SIG-M5 treated with dmso at 0.1 percent for 504 hours (cell line): ENCODE results near the gene PLEKHG1.

Experiments
- DNase-seq: peaks from one replicate; lab custom pipeline; 2025; ENCODE audit not compliant: unreplicated experiment; lab: John Stamatoyannopoulos, UW

The PLEKHG1 gene

GRCh38 chr6:150588888-150589499, 10.7 kb upstream of the PLEKHG1 start:
- no peak for DNase-seq

DNA sequence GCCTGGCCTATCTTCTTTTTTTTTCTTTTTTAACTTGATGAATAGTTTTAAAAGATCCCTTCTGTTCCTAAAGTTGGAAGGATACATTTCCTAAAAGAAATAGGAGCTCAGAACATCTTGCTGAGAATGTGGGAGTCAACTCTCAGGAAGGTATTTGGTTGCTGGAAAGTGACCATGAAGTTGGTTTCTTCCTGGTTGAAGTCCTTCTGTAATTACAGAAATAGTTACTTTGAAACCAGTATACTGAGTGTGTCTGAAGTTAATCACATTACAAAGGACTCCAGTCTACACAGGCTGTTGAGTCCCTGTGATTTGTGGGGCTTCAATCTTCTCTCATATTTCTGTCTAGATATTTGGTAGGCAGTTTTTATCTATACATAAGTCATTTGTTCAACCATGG, 9.8 kb upstream of the PLEKHG1 start:
- no peak for DNase-seq

- no peak for DNase-seq
These were observed 9.2 kb upstream of the PLEKHG1 start for GRCh38 chr6:150590446-150590845.

- no peak for DNase-seq
These were observed 7.2 kb upstream of the PLEKHG1 start for GRCh38 chr6:150592377-150592995.

GRCh38 chr6:150593119-150593518, 6.6 kb upstream of the PLEKHG1 start:
- DNase-seq = no peak

GRCh38 chr6:150596439-150596838, 3.2 kb upstream of the PLEKHG1 start:
- no peak for DNase-seq

- DNase-seq = no peak
These were observed 1.3 kb upstream of the PLEKHG1 start for GRCh38 chr6:150598401-150598800.

GRCh38 chr6:150598858-150599198, 857 bp upstream of the PLEKHG1 start:
- no peak for DNase-seq

DNA sequence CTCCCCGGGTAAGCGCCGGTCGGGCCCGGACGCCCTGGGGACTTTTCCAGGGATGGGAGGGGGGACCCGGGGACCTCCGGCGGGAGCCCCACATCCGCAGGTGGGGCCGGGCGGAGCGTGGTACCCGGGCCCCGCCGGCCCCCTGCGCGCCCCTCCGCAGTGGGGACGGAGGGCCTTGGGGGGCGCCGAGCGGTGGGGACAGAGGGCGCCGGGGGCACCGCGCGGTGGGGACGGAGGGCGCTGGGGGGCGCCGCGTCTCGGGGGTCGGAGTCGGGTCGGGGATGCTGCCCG, 270 bp downstream of the PLEKHG1 start:
- no peak for DNase-seq

GRCh38 chr6:150600301-150601017, 774 bp downstream of the PLEKHG1 start:
- DNase-seq = peak; percentile 31

- DNase-seq = no peak
These were observed 1.8 kb downstream of the PLEKHG1 start for GRCh38 chr6:150601439-150601838.

DNA sequence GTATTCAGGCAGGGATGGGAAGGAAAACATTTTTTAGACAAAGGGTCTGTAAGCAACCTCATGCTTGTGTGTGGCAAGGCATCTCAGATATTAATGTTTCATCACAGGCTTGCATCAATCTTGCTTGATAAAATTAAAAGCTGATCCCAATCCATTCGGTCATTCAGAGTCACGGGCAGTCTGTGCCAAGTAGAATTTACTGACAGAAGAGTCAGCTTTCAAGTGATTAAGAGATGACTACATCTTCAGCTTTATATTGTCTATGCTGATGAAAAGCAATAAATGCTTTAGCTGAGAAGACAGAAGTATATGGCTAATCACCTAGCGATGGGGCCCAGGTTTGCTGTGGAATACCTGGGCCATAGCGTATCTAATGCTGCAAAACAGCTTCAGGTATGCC, 3.5 kb downstream of the PLEKHG1 start:
- DNase-seq = no peak

DNA sequence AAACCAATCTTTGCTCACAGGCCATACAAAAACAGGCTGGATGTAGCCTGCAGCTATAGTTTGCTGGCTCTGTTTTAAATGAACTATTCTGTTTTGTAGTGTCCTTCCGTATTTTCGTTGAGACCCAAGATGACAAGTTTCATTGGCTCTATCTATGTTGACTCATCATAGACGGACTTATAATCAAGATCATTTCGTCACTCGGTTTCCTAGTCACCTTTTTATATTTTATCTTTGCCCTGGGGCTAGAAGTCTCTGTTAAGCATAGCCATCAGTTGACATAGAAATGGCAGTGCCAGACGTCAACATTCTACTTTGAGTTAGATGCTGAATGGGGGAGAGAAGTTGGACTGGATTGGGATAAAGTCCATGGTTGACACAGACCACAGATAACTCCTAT, 4.8 kb downstream of the PLEKHG1 start:
- no peak for DNase-seq

DNA sequence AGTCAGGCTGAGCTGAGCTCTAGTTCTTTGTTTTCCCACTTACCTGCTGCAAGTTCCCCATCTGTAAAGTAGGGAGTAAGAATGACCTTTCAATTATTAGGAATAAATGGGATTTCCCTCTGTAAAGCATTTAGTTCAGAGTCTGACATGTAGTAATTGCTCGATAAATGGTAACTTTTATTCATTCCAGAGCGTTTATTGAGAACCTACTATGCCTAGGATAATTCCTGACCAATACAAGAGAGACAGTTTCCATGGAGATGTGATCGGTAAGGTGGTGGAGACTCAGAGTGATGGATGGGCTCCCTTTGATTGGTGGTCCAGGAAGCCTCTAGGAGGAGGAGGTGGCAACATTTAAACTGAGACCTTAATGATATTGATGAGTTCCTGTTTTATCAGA, 5.6 kb downstream of the PLEKHG1 start:
- DNase-seq = no peak

- no peak for DNase-seq
These were observed 6.5 kb downstream of the PLEKHG1 start for GRCh38 chr6:150606168-150606591.

GRCh38 chr6:150606647-150607328, 7.1 kb downstream of the PLEKHG1 start:
- no peak for DNase-seq

DNA sequence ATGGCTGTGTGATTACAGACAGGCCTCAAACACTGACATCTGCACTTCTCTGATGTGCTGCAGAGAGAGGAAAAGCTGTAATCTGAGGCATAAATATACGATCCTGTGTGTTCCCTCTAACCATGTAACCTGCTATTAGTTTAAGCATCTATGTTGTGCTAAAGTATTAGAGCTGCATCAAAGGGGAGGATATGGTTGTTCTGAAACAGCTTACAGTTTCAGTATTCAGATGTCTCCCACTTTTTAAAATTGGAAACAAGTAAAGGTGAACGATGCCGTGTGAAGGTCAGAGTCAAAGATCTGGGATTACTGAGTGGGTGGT, 7.6 kb downstream of the PLEKHG1 start:
- no peak for DNase-seq

- no peak for DNase-seq
These were observed 10.9 kb downstream of the PLEKHG1 start for GRCh38 chr6:150610584-150610983.

DNA sequence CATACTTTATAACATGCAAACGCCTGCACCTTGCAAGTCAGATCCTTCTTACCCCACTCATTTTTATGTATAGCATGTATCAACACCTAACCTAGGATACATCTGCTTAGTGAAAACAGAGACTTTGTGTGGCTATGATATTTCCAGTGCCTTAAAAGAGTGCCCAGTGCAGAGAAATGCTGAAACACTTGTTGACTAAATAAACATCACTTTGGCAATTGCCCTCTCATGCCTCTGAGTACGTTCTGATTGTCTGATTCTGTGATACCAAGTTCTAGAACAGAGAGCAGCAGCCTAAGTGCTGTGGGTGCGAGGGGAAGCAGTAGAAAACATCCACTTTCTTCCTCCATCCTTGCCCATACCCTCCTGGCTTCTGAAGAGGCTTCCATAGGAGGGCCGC, 13.6 kb downstream of the PLEKHG1 start:
- DNase-seq = no peak

- DNase-seq = no peak
These were observed 16.3 kb downstream of the PLEKHG1 start for GRCh38 chr6:150615967-150616366.

DNA sequence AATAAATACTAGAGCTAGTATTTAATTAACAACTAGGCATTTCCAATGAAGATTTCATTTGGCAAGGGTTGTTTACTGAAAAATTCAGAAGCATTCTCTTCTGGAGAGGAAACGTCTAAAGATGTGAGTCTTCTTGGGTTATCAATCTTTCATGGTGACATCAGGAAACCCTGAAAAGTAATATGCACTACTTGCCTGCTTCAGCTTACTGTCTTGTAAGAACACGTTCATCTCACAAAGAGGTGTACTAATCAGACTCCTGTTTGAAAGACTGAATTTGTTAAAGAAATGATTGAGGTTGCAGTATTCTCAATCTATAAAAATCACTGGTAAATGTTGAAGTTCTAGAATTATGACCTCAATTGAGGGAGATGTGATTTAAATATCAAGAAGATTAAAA, 16.9 kb downstream of the PLEKHG1 start:
- no peak for DNase-seq

- no peak for DNase-seq
These were observed 17.4 kb downstream of the PLEKHG1 start for GRCh38 chr6:150617062-150617461.
